Activated naive CD4-positive, alpha-beta T cell treated with anti-CD3 and anti-CD28 coated beads, Interleukin-2, amount 10 ng/mL, durations not matched to agents 7 days and 5 days (primary cell): Measurements from ENCODE around the gene KIF3A.

Source experiments
- CTCF ChIA-PET: fragments of 350-600 bp; sonication (Branson Sonifier 250); formaldehyde crosslinking; loops from one replicate; lab custom pipeline; 2021; ENCODE audit warnings: antibody characterized with exemption; lab: Charles Lee
- DNase-seq: peaks from one replicate; pipeline ENCODE4 v3.0.0-alpha.2; 2020
- H3K27ac Mint-ChIP-seq: one replicate; pipeline ENCODE4 v1.8.0; 2021; ENCODE audit warnings: mild to moderate bottlenecking, moderate library complexity, mixed read lengths
- H3K27me3 Mint-ChIP-seq: one replicate; pipeline ENCODE4 v1.8.0; 2021; ENCODE audit warnings: mild to moderate bottlenecking, mixed read lengths
- H3K36me3 Mint-ChIP-seq: one replicate; pipeline ENCODE4 v1.8.0; 2021; ENCODE audit warnings: mixed read lengths
- H3K4me1 Mint-ChIP-seq: one replicate; pipeline ENCODE4 v1.8.0; 2021; ENCODE audit warnings: mixed read lengths
- H3K4me3 Mint-ChIP-seq: one replicate; pipeline ENCODE4 v1.8.0; 2021; ENCODE audit warnings: mild to moderate bottlenecking, moderate library complexity, mixed read lengths
- H3K9me3 Mint-ChIP-seq: one replicate; pipeline ENCODE4 v1.8.0; 2021; ENCODE audit warnings: mixed read lengths

KIF3A gene

DNA sequence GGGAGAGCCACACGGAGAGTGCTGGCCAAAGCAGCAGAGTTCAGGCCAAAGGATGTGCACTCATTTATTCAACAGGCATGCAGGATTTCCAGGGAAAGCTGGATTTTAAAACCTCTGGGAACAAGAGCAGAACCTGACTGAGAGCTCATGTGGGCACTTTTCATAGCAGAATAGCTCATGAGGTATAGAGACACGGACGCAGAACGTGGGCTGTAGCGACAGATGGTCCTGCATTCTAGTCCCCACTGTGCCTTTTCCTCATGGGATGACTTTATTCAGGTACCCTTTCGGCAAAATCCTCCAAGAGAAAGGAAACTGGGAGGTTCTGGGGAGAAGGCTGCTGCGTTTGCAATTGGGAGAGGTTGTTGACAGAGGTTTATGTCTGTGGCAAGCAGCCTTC lies 58.2 kb downstream of the KIF3A start:
- H3K27me3 Mint-ChIP-seq = peaks cover 27% of the 10 kb centered on the region
- no peaks in the 10 kb centered on the region for H3K36me3 Mint-ChIP-seq
- no peak for DNase-seq
- no peaks in the 10 kb centered on the region for H3K9me3 Mint-ChIP-seq
- H3K4me1 Mint-ChIP-seq = peaks cover 15% of the 10 kb centered on the region
- H3K27ac Mint-ChIP-seq = no peak overlapping the region
- no peak overlapping the region for H3K4me3 Mint-ChIP-seq
- CTCF ChIA-PET = no interaction called here

GRCh38 chr5:132678735-132679134 lies 58.6 kb downstream of the KIF3A start:
- no peaks in the 10 kb centered on the region for H3K36me3 Mint-ChIP-seq
- H3K27ac Mint-ChIP-seq = no peak overlapping the region
- no peaks in the 10 kb centered on the region for H3K9me3 Mint-ChIP-seq
- H3K4me3 Mint-ChIP-seq = no peak overlapping the region
- peaks cover 15% of the 10 kb centered on the region for H3K4me1 Mint-ChIP-seq
- peaks cover 30% of the 10 kb centered on the region for H3K27me3 Mint-ChIP-seq
- CTCF ChIA-PET = no interaction called here
- DNase-seq = no peak

DNA sequence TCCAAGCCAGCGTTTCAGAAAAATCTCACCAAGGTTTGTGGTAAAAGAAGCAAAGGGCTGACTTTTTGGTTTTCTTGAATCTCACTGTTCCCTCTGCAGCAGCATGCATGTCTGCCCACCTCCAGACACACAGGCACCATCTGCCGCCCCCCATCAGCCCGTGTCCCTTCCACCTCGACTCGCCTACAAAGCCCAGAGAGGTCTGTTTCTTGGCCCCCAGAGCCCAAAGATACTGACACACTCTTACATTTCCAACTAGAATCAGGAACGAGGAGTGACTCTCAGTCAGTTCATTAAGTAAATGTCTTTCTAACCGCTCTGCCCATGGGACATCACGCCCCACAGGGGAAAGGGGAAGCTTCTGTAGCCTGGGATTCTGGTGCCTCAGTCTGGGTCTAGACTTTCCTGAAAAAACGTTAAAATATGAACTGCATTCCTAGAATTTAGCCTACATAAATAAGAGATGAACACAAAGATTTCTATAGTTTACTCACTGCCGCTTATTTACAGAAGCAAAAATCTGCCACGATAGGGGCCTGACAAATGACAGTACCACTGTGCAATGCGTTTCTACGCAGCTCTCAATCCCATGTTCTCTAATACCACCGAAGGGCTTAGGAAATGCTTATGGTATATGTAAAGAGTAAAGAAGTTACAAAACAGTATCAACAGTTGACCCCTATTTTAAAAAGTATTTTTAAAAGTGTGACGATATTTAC lies 59.5 kb downstream of the KIF3A start:
- Mint-ChIP-seq H3K27ac (no peak overlapping the region), H3K9me3 (no peaks in the 10 kb centered on the region), H3K4me1 (peaks cover 15% of the 10 kb centered on the region), H3K4me3 (no peak overlapping the region), H3K27me3 (peaks cover 30% of the 10 kb centered on the region), H3K36me3 (no peaks in the 10 kb centered on the region)
- CTCF ChIA-PET = no interaction called here
- no peak for DNase-seq

GRCh38 chr5:132677191-132677590 lies 60.2 kb downstream of the KIF3A start:
- peaks cover 15% of the 10 kb centered on the region for H3K4me1 Mint-ChIP-seq
- no peak overlapping the region for H3K4me3 Mint-ChIP-seq
- no peaks in the 10 kb centered on the region for H3K36me3 Mint-ChIP-seq
- CTCF ChIA-PET = no interaction called here
- H3K27me3 Mint-ChIP-seq = peaks cover 30% of the 10 kb centered on the region
- H3K27ac Mint-ChIP-seq = no peak overlapping the region
- no peak for DNase-seq
- no peaks in the 10 kb centered on the region for H3K9me3 Mint-ChIP-seq

DNA sequence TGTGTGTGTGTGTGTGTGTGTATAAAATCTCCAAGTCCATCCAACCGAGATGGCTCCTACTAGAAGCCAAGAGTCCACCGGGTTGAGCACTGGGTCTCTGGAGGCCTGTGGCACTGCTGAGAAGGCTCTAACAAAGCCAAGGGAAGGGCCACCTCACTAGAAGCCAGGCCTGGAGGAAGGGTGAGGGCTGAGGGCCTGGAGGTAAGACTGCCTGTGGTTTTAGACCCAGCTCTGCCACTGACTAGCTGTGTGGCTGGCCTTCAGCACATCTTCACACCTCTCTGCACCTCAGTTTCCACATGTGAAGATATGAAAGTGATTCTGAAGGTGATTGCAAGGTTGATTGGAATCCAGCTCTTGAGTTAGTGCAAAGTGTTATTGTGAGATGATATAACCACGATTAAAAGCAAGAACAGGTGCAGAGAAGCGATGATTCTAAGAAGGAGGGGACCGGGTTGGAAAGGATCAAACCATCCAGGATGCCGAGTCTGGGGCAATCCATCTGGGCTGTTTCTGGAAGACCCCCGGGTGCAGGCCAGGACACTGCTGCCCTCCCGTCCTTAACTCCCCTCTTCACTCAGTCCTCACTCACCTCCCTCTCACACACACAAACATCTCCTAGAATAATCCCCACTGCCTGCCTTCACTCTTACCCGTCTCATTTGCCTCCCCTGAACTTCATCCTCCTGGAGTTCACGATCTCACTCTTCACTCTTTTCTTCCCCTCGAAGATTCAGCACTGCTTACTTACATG lies 61.2 kb downstream of the KIF3A start:
- CTCF ChIA-PET = interaction anchor here (1.6 kb wide), 1 partner anchor 144 kb away, joined by 4 read pairs; no protein-coding TSS in a partner anchor
- H3K27me3 Mint-ChIP-seq = peaks cover 29% of the 10 kb centered on the region
- no peaks in the 10 kb centered on the region for H3K36me3 Mint-ChIP-seq
- no peak overlapping the region for H3K27ac Mint-ChIP-seq
- no peaks in the 10 kb centered on the region for H3K9me3 Mint-ChIP-seq
- H3K4me3 Mint-ChIP-seq = no peak overlapping the region
- H3K4me1 Mint-ChIP-seq = peaks cover 15% of the 10 kb centered on the region
- DNase-seq = no peak

- CTCF ChIA-PET = interaction anchor here (0.6 to 1.6 kb wide), 3 partner anchors 40 to 255 kb away, joined by 4 to 5 read pairs (median 4); no protein-coding TSS in a partner anchor
These were observed 62.5 kb downstream of the KIF3A start for GRCh38 chr5:132674671-132675506.

DNA sequence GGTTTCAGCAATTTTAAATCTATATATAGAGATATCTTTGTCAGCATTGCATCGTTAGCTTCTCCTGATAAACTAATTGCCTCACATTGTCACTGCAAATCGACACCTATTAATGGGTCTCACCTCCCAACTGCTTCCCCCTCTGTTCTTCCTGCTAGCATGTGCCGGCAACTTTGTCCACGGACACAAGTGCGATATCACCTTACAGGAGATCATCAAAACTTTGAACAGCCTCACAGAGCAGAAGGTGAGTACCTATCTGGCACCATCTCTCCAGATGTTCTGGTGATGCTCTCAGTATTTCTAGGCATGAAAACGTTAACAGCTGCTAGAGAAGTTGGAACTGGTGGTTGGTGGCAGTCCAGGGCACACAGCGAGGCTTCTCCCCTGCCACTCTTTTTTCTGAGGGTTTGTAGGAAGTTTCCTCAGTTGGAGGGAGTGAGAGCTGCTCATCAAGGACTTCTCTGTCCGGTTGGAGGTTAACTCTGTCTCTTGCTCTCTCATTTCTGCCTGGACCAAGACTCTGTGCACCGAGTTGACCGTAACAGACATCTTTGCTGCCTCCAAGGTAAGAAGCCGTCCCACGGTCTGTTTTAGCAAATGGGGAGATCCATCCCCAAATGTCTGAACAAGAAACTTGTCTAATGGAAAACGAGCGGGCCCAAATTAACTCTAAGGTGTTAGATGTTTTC lies 63.3 kb downstream of the KIF3A start, which contains the start of gene IL4:
Gene IL4 (plus strand): TSS at position 51 of the 692 bp plus-strand sequence. CDS start 62 bp downstream, at position 113.
- Mint-ChIP-seq H3K27me3 (peaks cover 29% of the 10 kb centered on the region), H3K4me3 (no peak within 1 kb of the TSS), H3K9me3 (no peaks in the 10 kb centered on the region), H3K27ac (peak within 1 kb of the TSS; percentile 78), H3K36me3 (no peaks in the 10 kb centered on the region), H3K4me1 (peaks cover 15% of the 10 kb centered on the region)
- CTCF ChIA-PET = interaction anchor here (1.6 kb wide), 1 partner anchor 146 kb away, joined by 4 read pairs; no protein-coding TSS in a partner anchor
- DNase-seq = no peak

More at GRCh38 chr5:132674671-132675506, 62.5 kb downstream of the KIF3A start:
- Mint-ChIP-seq H3K36me3 (no peaks in the 10 kb centered on the region), H3K9me3 (no peaks in the 10 kb centered on the region), H3K27ac (peak overlapping the region; percentile 78), H3K4me1 (peaks cover 15% of the 10 kb centered on the region), H3K27me3 (peaks cover 25% of the 10 kb centered on the region), H3K4me3 (no peak overlapping the region)
- DNase-seq = no peak

GRCh38 chr5:132673488-132673887 lies 63.9 kb downstream of the KIF3A start:
- CTCF ChIA-PET = no interaction called here
- no peak for DNase-seq
- H3K4me3 Mint-ChIP-seq = no peak overlapping the region

GRCh38 chr5:132671000-132671399 lies 66.3 kb downstream of the KIF3A start:
- Mint-ChIP-seq H3K4me3 (no peak overlapping the region), H3K9me3 (no peaks in the 10 kb centered on the region), H3K4me1 (peaks cover 17% of the 10 kb centered on the region), H3K27me3 (peaks cover 13% of the 10 kb centered on the region), H3K27ac (no peak overlapping the region), H3K36me3 (no peaks in the 10 kb centered on the region)
- no peak for DNase-seq
- CTCF ChIA-PET = no interaction called here

More at GRCh38 chr5:132673488-132673887, 63.9 kb downstream of the KIF3A start:
- Mint-ChIP-seq H3K36me3 (no peaks in the 10 kb centered on the region), H3K4me1 (peaks cover 15% of the 10 kb centered on the region), H3K27ac (no peak overlapping the region), H3K9me3 (no peaks in the 10 kb centered on the region), H3K27me3 (peaks cover 23% of the 10 kb centered on the region)

GRCh38 chr5:132669966-132670882 lies 67.1 kb downstream of the KIF3A start:
- peaks cover 12% of the 10 kb centered on the region for H3K4me1 Mint-ChIP-seq

GRCh38 chr5:132669455-132669820 lies 67.9 kb downstream of the KIF3A start:
- no peak for DNase-seq
- H3K9me3 Mint-ChIP-seq = no peaks in the 10 kb centered on the region
- no peak overlapping the region for H3K4me3 Mint-ChIP-seq
- peaks cover 7% of the 10 kb centered on the region for H3K4me1 Mint-ChIP-seq
- CTCF ChIA-PET = no interaction called here
- no peaks in the 10 kb centered on the region for H3K36me3 Mint-ChIP-seq
- H3K27ac Mint-ChIP-seq = no peak overlapping the region
- peaks cover 13% of the 10 kb centered on the region for H3K27me3 Mint-ChIP-seq

More at GRCh38 chr5:132669966-132670882, 67.1 kb downstream of the KIF3A start:
- no peak overlapping the region for H3K27ac Mint-ChIP-seq
- CTCF ChIA-PET = no interaction called here
- H3K4me3 Mint-ChIP-seq = no peak overlapping the region
- no peaks in the 10 kb centered on the region for H3K9me3 Mint-ChIP-seq
- H3K36me3 Mint-ChIP-seq = no peaks in the 10 kb centered on the region
- DNase-seq = no peak
- peaks cover 13% of the 10 kb centered on the region for H3K27me3 Mint-ChIP-seq

- Mint-ChIP-seq H3K4me1 (peaks cover 4% of the 10 kb centered on the region), H3K36me3 (no peaks in the 10 kb centered on the region), H3K4me3 (no peak overlapping the region), H3K9me3 (no peaks in the 10 kb centered on the region), H3K27ac (no peak overlapping the region), H3K27me3 (peaks cover 8% of the 10 kb centered on the region)
- no peak for DNase-seq
- CTCF ChIA-PET = no interaction called here
These were observed 68.5 kb downstream of the KIF3A start for GRCh38 chr5:132668706-132669454.
